K562 (cell line): ENCODE measurements around the gene APOB. TPM values are rescaled to one million over a fixed set of nuclear protein-coding genes. Genes with fewer than 3 reads are reported as not detected.

ENCODE experiments used
- ATAC-seq: fragments of 200-7000 bp; cut with Tn5 transposase; 3 replicates; pipeline ENCODE4 v1.9.1; 2020; ENCODE audit warnings: moderate library complexity
- BruUV-seq: library from RNA; stranded (reverse); fragments of 400-500 nt; replicated peaks from 2 replicates; lab custom pipeline; 2021; lab: Mats Ljungman, UMichigan
- CTCF ChIA-PET: fragments of 300-600 bp; formaldehyde crosslinking; extraction: SDS; loops from one replicate; lab custom pipeline; 2021; ENCODE audit warnings: low intra/inter-chr PET ratio; lab: Yijun Ruan, JAX
- POLR2A ChIA-PET: fragments of 300-600, 350-650 bp; sonication (Branson Sonifier 250); formaldehyde crosslinking; extraction: SDS; loops from one replicate; lab custom pipeline; 2021; ENCODE audit warnings: antibody characterized with exemption, inconsistent platforms; lab: Yijun Ruan, JAX
- DNase-seq, 4 experiments: peaks; one replicate each; pipeline versions ENCODE4 v3.0.0 to v3.0.0-alpha.2; 2011 to 2018; ENCODE audit warnings: low spot score in 3 of 4, mixed read lengths in 3 of 4; ENCODE audit errors: extremely low read depth in 1 of 4
- FAIRE-seq: peaks from 2 replicates; lab custom pipeline; 2011; peaks lifted over from hg19 to GRCh38; lab: Jason Lieb, UNC
- H2AFZ ChIP-seq: 2 replicates; pipeline ENCODE4 v1.6.0; 2011; ENCODE audit warnings: low read depth, low read length, control low read depth, inconsistent platforms
- H3K27ac ChIP-seq: fragments of 200-600 bp; 3 replicates; pipeline ENCODE4 v1.8.0; 2011; ENCODE audit warnings: low read depth, mild to moderate bottlenecking, control low read depth, inconsistent platforms, low read length, moderate library complexity, mixed read lengths; ENCODE audit errors: extremely low read depth
- H3K27me3 ChIP-seq, 2 experiments: fragments of 300-600 bp in 1 of 2; 2 replicates in 1 of 2; 3 replicates in 1 of 2; pipeline versions ENCODE4 v1.6.0 to v1.8.0; 2011; ENCODE audit warnings: inconsistent platforms in 2 of 2, low read length in 2 of 2, mild to moderate bottlenecking in 1 of 2, mixed read lengths in 1 of 2, moderate library complexity in 1 of 2; ENCODE audit not compliant: control insufficient read depth in 2 of 2, insufficient read depth in 2 of 2
- H3K36me3 ChIP-seq: fragments of 300-600 bp; 3 replicates; pipeline ENCODE4 v1.8.0; 2011; ENCODE audit warnings: mild to moderate bottlenecking, low read length, inconsistent platforms; ENCODE audit not compliant: control insufficient read depth, insufficient read depth
- H3K4me1 ChIP-seq, 2 experiments: fragments of 200-600 bp in 1 of 2; replicated peaks in 1 of 2; 2 replicates in 1 of 2; 3 replicates in 1 of 2; pipeline versions ENCODE4 v1.5.1 to v1.8.0; 2011; ENCODE audit warnings: inconsistent platforms in 2 of 2, low read length in 2 of 2, mild to moderate bottlenecking in 1 of 2, mixed read lengths in 1 of 2, moderate library complexity in 1 of 2; ENCODE audit not compliant: control insufficient read depth in 2 of 2, insufficient read depth in 2 of 2
- H3K4me2 ChIP-seq: 2 replicates; pipeline ENCODE4 v1.6.1; 2011; ENCODE audit warnings: low read length, control low read depth, inconsistent platforms, mixed read lengths; ENCODE audit not compliant: insufficient read depth
- H3K4me3 ChIP-seq: fragments of 200-600 bp; sonication (generic), shearing (Covaris generic); 2 replicates; pipeline ENCODE4 v1.5.1; 2016; ENCODE audit warnings: control low read depth, inconsistent platforms
- H3K79me2 ChIP-seq: fragments of 200-600 bp; 3 replicates; pipeline ENCODE4 v1.8.0; 2011; ENCODE audit warnings: low read length, inconsistent platforms; ENCODE audit not compliant: control insufficient read depth, insufficient read depth
- H3K9ac ChIP-seq, 2 experiments: 2 replicates each; pipeline versions ENCODE4 v1.6.0 to v1.6.1; 2011; ENCODE audit warnings: low read depth in 2 of 2, low read length in 2 of 2, control low read depth in 1 of 2, inconsistent platforms in 1 of 2, mild to moderate bottlenecking in 1 of 2, mixed read lengths in 1 of 2; ENCODE audit not compliant: insufficient read depth in 1 of 2
- H3K9me1 ChIP-seq: one replicate; pipeline ENCODE4 v1.6.0; 2011; ENCODE audit warnings: inconsistent platforms, mild to moderate bottlenecking, low read length, moderate library complexity; ENCODE audit not compliant: control insufficient read depth, insufficient read depth
- H3K9me3 ChIP-seq: replicated peaks from 2 replicates; pipeline ENCODE4 v1.5.1; 2011; ENCODE audit warnings: low read depth, low read length, inconsistent platforms; ENCODE audit not compliant: control insufficient read depth, insufficient read depth
- H4K20me1 ChIP-seq: replicated peaks from 2 replicates; pipeline ENCODE4 v1.6.1; 2011; ENCODE audit warnings: low read length, inconsistent platforms, mixed read lengths; ENCODE audit not compliant: control insufficient read depth, insufficient read depth
- CCNT2 ChIP-seq: IDR thresholded peaks from 2 replicates; pipeline ENCODE4 v1.6.1; 2011; ENCODE audit warnings: borderline replicate concordance, low read depth, mild to moderate bottlenecking, moderate library complexity, mixed read lengths, low read length; ENCODE audit not compliant: insufficient read length; ENCODE audit errors: extremely low read depth
- FOXA3 ChIP-seq, 2 experiments: fragments of 450-650 bp in 1 of 2; sonication (generic) in 1 of 2; formaldehyde crosslinking; IDR thresholded peaks in 1 of 2; conservative IDR thresholded peaks in 1 of 2; 2 replicates each; pipeline versions ENCODE4 v1.4.0 to v1.8.0; 2020 to 2022; ENCODE audit warnings: mild to moderate bottlenecking in 2 of 2, missing genetic modification reagents in 1 of 2
- FOXK2 ChIP-seq, 2 experiments: fragments of 450-650 bp; IDR thresholded peaks in 1 of 2; conservative IDR thresholded peaks in 1 of 2; 2 replicates each; pipeline ENCODE4 v1.6.1; 2016; ENCODE audit warnings: low read depth in 2 of 2, mild to moderate bottlenecking in 1 of 2
- GTF2F1 ChIP-seq: IDR thresholded peaks from 2 replicates; pipeline ENCODE4 v1.6.1; 2011; ENCODE audit warnings: low read depth, low read length, improper control_type of control experiment
- KLF6 ChIP-seq: fragments of 250-450 bp; sonication (Bioruptor Pico); IDR thresholded peaks from 2 replicates; pipeline ENCODE4 v1.4.0; 2020; ENCODE audit warnings: mild to moderate bottlenecking, moderate library complexity, borderline replicate concordance
- NCOA1 ChIP-seq: fragments of 450-650 bp; IDR thresholded peaks from 2 replicates; pipeline ENCODE4 v1.6.1; 2016; ENCODE audit warnings: low read depth
- NCOA2 ChIP-seq, 2 experiments: fragments of 450-650 bp; IDR thresholded peaks; 2 replicates each; pipeline ENCODE4 v1.6.1; 2018; ENCODE audit warnings: mild to moderate bottlenecking in 2 of 2, moderate library complexity in 1 of 2; ENCODE audit not compliant: partially characterized antibody in 2 of 2
- RBM17 ChIP-seq: fragments of 200-400 bp; formaldehyde crosslinking; IDR thresholded peaks from 2 replicates; pipeline ENCODE4 v1.6.1; 2017; ENCODE audit warnings: low read depth, mild to moderate bottlenecking, low read length, borderline replicate concordance
- RHOXF2B ChIP-seq: fragments of 250-450 bp; sonication (Bioruptor Pico); conservative IDR thresholded peaks from 2 replicates; pipeline ENCODE4 v1.5.1; 2021
- STAT5A ChIP-seq: IDR thresholded peaks from 2 replicates; pipeline ENCODE4 v1.6.1; 2012; ENCODE audit warnings: low read length, inconsistent platforms, borderline replicate concordance
- TRIM28 ChIP-seq: fragments of 450-650 bp; IDR thresholded peaks from 2 replicates; pipeline ENCODE4 v1.6.1; 2017
- WHSC1 ChIP-seq: IDR thresholded peaks from one replicate; pipeline ENCODE4 v1.6.1; 2012; ENCODE audit warnings: low read length, control low read depth, inconsistent platforms
- ZNF212 ChIP-seq: fragments of 450-650 bp; formaldehyde crosslinking; IDR thresholded peaks from 2 replicates; pipeline ENCODE4 v1.4.0; 2020; ENCODE audit warnings: mild to moderate bottlenecking
- ZNF23 ChIP-seq: fragments of 250-450 bp; sonication (Bioruptor Pico); IDR thresholded peaks from 2 replicates; pipeline ENCODE4 v1.4.0; 2020; ENCODE audit warnings: mild to moderate bottlenecking
- ZNF586 ChIP-seq: fragments of 450-650 bp; formaldehyde crosslinking; conservative IDR thresholded peaks from 2 replicates; pipeline ENCODE4 v1.4.0; 2020; ENCODE audit warnings: mild to moderate bottlenecking, moderate library complexity
- ZNF589 ChIP-seq: fragments of 200-800 bp; sonication (Bioruptor generic); IDR thresholded peaks from 2 replicates; pipeline ENCODE4 v1.6.1; 2016; ENCODE audit warnings: low read depth, missing genetic modification characterization, missing compliant biosample characterization
- ZNF780A ChIP-seq: fragments of 250-450 bp; sonication (Bioruptor Pico); IDR thresholded peaks from 2 replicates; pipeline ENCODE4 v1.5.0; 2021; ENCODE audit warnings: mild to moderate bottlenecking
- WGBS: fragments of 100-300 bp; shearing (Covaris generic); methylation state at CpG from one replicate; pipeline ENCODE4 v1.1.6; 2016; ENCODE audit warnings: low coverage, mixed read lengths; ENCODE audit not compliant: insufficient coverage; ENCODE audit errors: missing lambda C conversion rate; 5-methylcytosine and 5-hydroxymethylcytosine counted together
- in situ Hi-C: fragments of 300-500 bp; cut with MboI; formaldehyde crosslinking; loops from 4 replicates; pipeline ENCODE4 v1.15.0; 2018; ENCODE audit warnings: inconsistent platforms, mixed read lengths
- intact Hi-C: fragments of 100-400 bp; cut with micrococcal nuclease; formaldehyde crosslinking; loops from 2 replicates; pipeline ENCODE4 v1.14.2; 2022
- polyA plus RNA-seq, 8 experiments: library from polyadenylated mRNA; depleted of rRNA in 4 of 8; stranded (reverse) in 5 of 8; unstranded in 3 of 8; fragments of >200 nt; fragmentation: Nextera tagmentation in 2 of 8; fragmentation: Illumina TruSeq in 1 of 8; extraction: Ambion mirVana in 2 of 8; extraction: Trizol in 1 of 8; gene quantifications; 2 replicates each; pipeline versions ENCODE4 v1.2.1 to v1.2.3, GENCODE V29; 2011 to 2014; ENCODE audit warnings: inconsistent platforms in 1 of 8, missing spikeins in 1 of 8
- total RNA-seq, 7 experiments: library from RNA; depleted of rRNA in 6 of 7; stranded (reverse); fragments of >200 nt in 6 of 7; fragmentation: Illumina TruSeq in 2 of 7; extraction: Trizol in 2 of 7; gene quantifications; 2 replicates each; pipeline versions ENCODE4 v1.2.1 to v1.2.3, GENCODE V29; 2011 to 2021; ENCODE audit warnings: low replicate concordance in 1 of 7
- TF ChIP-seq, protein P1 (sequence below): conservative IDR thresholded peaks from 2 replicates; pipeline ENCODE4 v1.6.1; 2011; ENCODE audit warnings: low read depth, mild to moderate bottlenecking, low read length; ENCODE audit not compliant: control insufficient read depth
- TF ChIP-seq, protein P2 (sequence below): fragments of 250-450 bp; sonication (Bioruptor Pico); IDR thresholded peaks from 2 replicates; pipeline ENCODE4 v1.5.0; 2021; ENCODE audit warnings: mild to moderate bottlenecking, moderate library complexity
- TF ChIP-seq, protein P3 (sequence below): fragments of 250-450 bp; sonication (Bioruptor Pico); IDR thresholded peaks from 2 replicates; pipeline ENCODE4 v1.8.0; 2021; ENCODE audit warnings: moderate library complexity, mild to moderate bottlenecking, inconsistent platforms

Gene APOB
- total and polyA plus RNA-seq, 9 of the 15 experiments (the other 6 are each of a cell fraction or from before 2014, with no cell fraction given) = 0.73 TPM; not detected in 8

DNA sequence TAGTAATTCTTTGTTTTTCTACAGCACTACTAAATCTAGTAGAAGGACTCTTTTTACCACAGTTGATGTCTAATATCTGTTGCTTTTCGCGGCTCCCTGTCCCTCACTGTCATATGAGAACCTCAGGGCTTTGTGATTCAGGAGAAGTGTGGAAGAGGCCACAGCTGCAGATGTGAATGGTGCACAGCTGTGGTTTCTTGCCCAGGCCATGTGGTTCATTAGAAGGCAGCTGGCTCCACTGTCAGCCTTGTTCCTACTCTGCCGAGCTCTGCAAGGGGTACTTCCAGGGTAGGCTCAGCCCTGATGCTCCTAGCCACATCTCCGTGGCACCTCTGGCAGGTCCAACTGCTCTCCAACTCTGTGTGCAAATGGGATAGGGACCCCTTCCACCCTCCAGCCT lies 83.9 kb downstream of the APOB start:
- H3K4me1 ChIP-seq = no peaks in the 10 kb centered on the region
- ATAC-seq = no peak
- TF ChIP-seq STAT5A = no peak
- TF ChIP-seq KLF6 (CRISPR knock-in tag) = no peak
- TF ChIP-seq ZNF586 (CRISPR knock-in tag) = no peak
- no peak for TF ChIP-seq RHOXF2B (CRISPR knock-in tag)
- TF ChIP-seq, protein P1, sequence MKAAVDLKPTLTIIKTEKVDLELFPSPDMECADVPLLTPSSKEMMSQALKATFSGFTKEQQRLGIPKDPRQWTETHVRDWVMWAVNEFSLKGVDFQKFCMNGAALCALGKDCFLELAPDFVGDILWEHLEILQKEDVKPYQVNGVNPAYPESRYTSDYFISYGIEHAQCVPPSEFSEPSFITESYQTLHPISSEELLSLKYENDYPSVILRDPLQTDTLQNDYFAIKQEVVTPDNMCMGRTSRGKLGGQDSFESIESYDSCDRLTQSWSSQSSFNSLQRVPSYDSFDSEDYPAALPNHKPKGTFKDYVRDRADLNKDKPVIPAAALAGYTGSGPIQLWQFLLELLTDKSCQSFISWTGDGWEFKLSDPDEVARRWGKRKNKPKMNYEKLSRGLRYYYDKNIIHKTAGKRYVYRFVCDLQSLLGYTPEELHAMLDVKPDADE = no peak
- TF ChIP-seq NCOA2 (IDR thresholded peaks at IDR 0.05; ENCODE audit: partially characterized antibody in 2 of 2) = no peak
- TF ChIP-seq NCOA1 = no peak
- TF ChIP-seq FOXK2 (conservative IDR thresholded peaks at IDR 0.05 in 1 of 2, IDR thresholded peaks at IDR 0.05 in 1 of 2; ENCODE audit: low read depth in 2 of 2) = no peak
- no peak for TF ChIP-seq RBM17
- no peak for TF ChIP-seq GTF2F1
- no peak for TF ChIP-seq CCNT2
- TF ChIP-seq TRIM28 = no peak
- TF ChIP-seq ZNF780A (CRISPR knock-in tag) = no peak
- no peak for TF ChIP-seq WHSC1
- TF ChIP-seq, protein P2, sequence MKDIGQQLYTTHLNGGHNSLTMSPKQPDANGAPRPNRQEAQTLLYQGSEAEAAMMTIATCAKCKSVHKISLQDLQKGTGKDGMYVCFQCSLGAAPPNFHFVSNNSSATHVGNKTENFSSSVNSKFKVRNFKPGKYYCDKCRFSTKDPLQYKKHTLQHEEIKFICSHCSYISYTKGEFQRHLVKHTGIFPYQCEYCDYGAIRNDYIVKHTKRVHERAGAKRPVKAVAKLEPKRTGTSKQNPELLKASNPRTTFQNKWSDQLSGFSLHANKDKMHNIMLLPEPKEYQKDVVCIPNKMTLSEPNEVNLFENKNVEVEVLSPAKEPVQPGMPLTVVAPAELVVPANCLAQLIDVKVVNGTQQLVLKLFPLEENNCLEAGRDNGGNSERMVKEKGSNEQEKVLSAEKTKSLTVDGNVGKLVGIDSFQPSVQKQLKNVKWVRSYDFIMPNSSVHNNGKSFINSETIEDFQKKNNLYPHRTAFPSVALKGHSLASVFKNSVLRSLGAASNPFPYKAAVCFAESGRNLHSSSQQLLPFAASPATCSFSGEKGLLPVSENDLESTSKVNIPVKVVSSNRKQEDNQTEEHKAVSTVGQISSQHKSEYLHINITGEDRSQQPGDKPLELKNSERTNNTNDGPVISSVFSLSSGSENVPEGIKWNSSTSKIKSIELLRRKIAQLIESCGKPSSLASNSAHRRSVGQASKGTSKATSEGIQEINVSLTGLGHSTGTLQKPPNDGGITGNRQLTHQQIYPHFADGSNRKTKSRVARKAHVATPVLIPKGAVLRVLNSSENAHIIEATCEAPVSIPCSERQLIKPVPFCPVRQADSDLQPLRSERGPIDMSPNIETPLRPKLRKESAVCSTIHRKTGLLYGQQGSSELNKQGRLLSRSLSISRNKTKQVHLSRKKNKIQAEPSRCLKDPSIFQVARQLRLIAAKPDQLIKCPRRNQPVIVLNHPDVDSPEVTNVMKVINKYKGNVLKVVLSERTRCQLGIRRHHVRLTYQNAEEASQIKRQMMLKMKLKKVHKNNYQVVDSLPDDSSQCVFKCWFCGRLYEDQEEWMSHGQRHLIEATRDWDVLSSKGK (CRISPR knock-in tag) = no peak
- TF ChIP-seq ZNF589 (CRISPR knock-in tag) = no peak
- TF ChIP-seq FOXA3 (CRISPR knock-in tag; conservative IDR thresholded peaks at IDR 0.05 in 1 of 2, IDR thresholded peaks at IDR 0.05 in 1 of 2) = no peak
- TF ChIP-seq ZNF23 = no peak
- TF ChIP-seq, protein P3, sequence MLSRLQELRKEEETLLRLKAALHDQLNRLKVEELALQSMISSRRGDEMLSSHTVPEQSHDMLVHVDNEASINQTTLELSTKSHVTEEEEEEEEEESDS = no peak
- TF ChIP-seq ZNF212 = no peak
- TF ChIP-seq, all 486 proteins: peak for 0
- Histone ChIP-seq H3K9me1 (peaks cover 3% of the 10 kb centered on the region), H3K4me3 (no peak overlapping the region), H3K27me3 (0 out of 5 replicates have a peak, but pooled peaks cover 0 to 4% of the 10 kb centered on the region in 2 experiments), H3K9ac (no peak overlapping the region), H2AFZ (no peak overlapping the region), H3K27ac (no peak overlapping the region), H4K20me1 (0 out of 2 replicates have a peak, but pooled peaks cover 4% of the 10 kb centered on the region), H3K79me2 (no peaks in the 10 kb centered on the region), H3K4me2 (no peak overlapping the region), H3K9me3 (no peaks in the 10 kb centered on the region), H3K36me3 (no peaks in the 10 kb centered on the region)
- intact Hi-C loops = no loop called here
- no TSS peak for BruUV-seq
- WGBS = 5% methylated on average over 4 of the region's 4 CpGs
- ChIA-PET CTCF (no interaction called here), POLR2A (no interaction called here)
- DNase-seq (no peak), FAIRE-seq (no peak)
- in situ Hi-C loops = loop anchor here (5.0 kb wide), 1 partner anchor 303 kb away; no protein-coding TSS in a partner anchor
